Hepatocyte (in vitro differentiated cells): Measurements from ENCODE around the gene XNDC1N. TPM values are rescaled to one million over a fixed set of nuclear protein-coding genes. Genes with fewer than 3 reads are reported as not detected.

Experiments
- DNase-seq: peaks from one replicate; pipeline ENCODE4 v3.0.0-alpha.2; 2016; ENCODE audit warnings: low spot score
- H2AFZ ChIP-seq: fragments of 200-600 bp; sonication (generic); 2 replicates; pipeline ENCODE4 v1.6.0; 2016; ENCODE audit warnings: antibody characterized with exemption, mild to moderate bottlenecking
- H3K27ac ChIP-seq: fragments of 200-600 bp; sonication (generic); 2 replicates; pipeline ENCODE4 v1.5.1; 2016; ENCODE audit warnings: mild to moderate bottlenecking
- H3K27me3 ChIP-seq: fragments of 200-600 bp; sonication (generic); 2 replicates; pipeline ENCODE4 v1.6.1; 2016
- H3K36me3 ChIP-seq: fragments of 200-600 bp; sonication (generic); replicated peaks from 2 replicates; pipeline ENCODE4 v1.5.1; 2016; ENCODE audit warnings: low read depth; ENCODE audit not compliant: insufficient read depth
- H3K4me1 ChIP-seq: fragments of 200-600 bp; sonication (generic); 2 replicates; pipeline ENCODE4 v1.5.1; 2016; ENCODE audit warnings: mild to moderate bottlenecking, moderate library complexity; ENCODE audit not compliant: insufficient read depth
- H3K4me2 ChIP-seq: fragments of 200-600 bp; sonication (generic); 2 replicates; pipeline ENCODE4 v1.6.0; 2016
- H3K4me3 ChIP-seq: fragments of 200-600 bp; sonication (generic); 2 replicates; pipeline ENCODE4 v1.5.1; 2016; ENCODE audit warnings: mild to moderate bottlenecking
- H3K79me2 ChIP-seq: fragments of 200-600 bp; sonication (generic); 2 replicates; pipeline ENCODE4 v1.6.0; 2017; ENCODE audit warnings: mild to moderate bottlenecking
- H3K9me2 ChIP-seq: fragments of 200-600 bp; sonication (generic); replicated peaks from 2 replicates; pipeline ENCODE4 v1.6.0; 2017; ENCODE audit warnings: mild to moderate bottlenecking; ENCODE audit not compliant: insufficient read depth
- H3K9me3 ChIP-seq: fragments of 200-600 bp; sonication (generic); 2 replicates; pipeline ENCODE4 v1.5.1; 2016; ENCODE audit warnings: low read depth, mild to moderate bottlenecking
- H4K20me1 ChIP-seq: fragments of 200-600 bp; sonication (generic); 2 replicates; pipeline ENCODE4 v1.6.0; 2016; ENCODE audit warnings: mild to moderate bottlenecking; ENCODE audit not compliant: insufficient read depth, poor library complexity, severe bottlenecking
- CTCF ChIP-seq: fragments of 200-600 bp; sonication (generic); IDR thresholded peaks from 2 replicates; pipeline ENCODE4 v1.5.1; 2016; ENCODE audit warnings: antibody characterized with exemption, mild to moderate bottlenecking; ENCODE audit not compliant: poor library complexity
- EZH2 ChIP-seq: fragments of 200-600 bp; sonication (generic); IDR thresholded peaks from 2 replicates; pipeline ENCODE4 v1.6.1; 2016; ENCODE audit warnings: antibody characterized with exemption, mild to moderate bottlenecking, borderline replicate concordance
- EZH2phosphoT487 ChIP-seq: fragments of 200-600 bp; sonication (generic); IDR thresholded peaks from one replicate; pipeline ENCODE4 v1.6.1; 2018; ENCODE audit warnings: antibody characterized with exemption, mild to moderate bottlenecking, low read depth, moderate library complexity; ENCODE audit not compliant: unreplicated experiment, severe bottlenecking
- WGBS: methylation state at CpG from one replicate; pipeline ENCODE4 v1.1.6; 2016; ENCODE audit warnings: low lambda C conversion rate; ENCODE audit errors: missing lambda C conversion rate; 5-methylcytosine and 5-hydroxymethylcytosine counted together
- polyA plus RNA-seq: library from polyadenylated mRNA; unstranded; fragments of >200 nt; fragmentation: Nextera tagmentation; extraction: Ambion mirVana; gene quantifications from 2 replicates; pipeline ENCODE4 v1.2.1, GENCODE V29; 2016
- total RNA-seq: library from RNA; depleted of rRNA; stranded (reverse); fragments of >200 nt; gene quantifications from 2 replicates; pipeline ENCODE4 v1.2.3, GENCODE V29; 2014

Gene XNDC1N
- total and polyA plus RNA-seq, 2 experiments from 2014 or later, result 7.1 to 9.7 TPM

- H3K4me3 ChIP-seq, result no peak overlapping the region
- H3K79me2 ChIP-seq, result peaks cover 98% of the 10 kb centered on the region
- H3K4me2 ChIP-seq, result no peak overlapping the region
- H4K20me1 ChIP-seq, result peaks cover 24% of the 10 kb centered on the region
- TF ChIP-seq CTCF (no peak), EZH2phosphoT487 (no peak), EZH2 (no peak)
- no peaks in the 10 kb centered on the region for H3K27me3 ChIP-seq
- no peak for DNase-seq
- WGBS, result 93% methylated on average over 4 of the region's 4 CpGs
- no peak overlapping the region for H3K27ac ChIP-seq
- peaks cover 1% of the 10 kb centered on the region for H3K4me1 ChIP-seq
- no peaks in the 10 kb centered on the region for H3K36me3 ChIP-seq
- H2AFZ ChIP-seq, result no peak overlapping the region
- H3K9me3 ChIP-seq, result no peaks in the 10 kb centered on the region
- H3K9me2 ChIP-seq, result no peaks in the 10 kb centered on the region
Observed at GRCh38 chr11:71935338-71935925, 7.0 kb upstream of the XNDC1N start.

- H3K36me3 ChIP-seq, result no peaks in the 10 kb centered on the region
- H3K4me3 ChIP-seq, result no peak overlapping the region
- H3K4me2 ChIP-seq, result no peak overlapping the region
- H3K9me3 ChIP-seq, result no peaks in the 10 kb centered on the region
- WGBS, result 78% methylated on average over 2 of the region's 2 CpGs
- H4K20me1 ChIP-seq, result peaks cover 13% of the 10 kb centered on the region
- TF ChIP-seq EZH2phosphoT487 (no peak), CTCF (no peak), EZH2 (no peak)
- H3K27me3 ChIP-seq, result no peaks in the 10 kb centered on the region
- H3K79me2 ChIP-seq, result peaks cover 98% of the 10 kb centered on the region
- DNase-seq, result no peak
- no peak overlapping the region for H3K27ac ChIP-seq
- no peaks in the 10 kb centered on the region for H3K9me2 ChIP-seq
- H3K4me1 ChIP-seq, result peaks cover 9% of the 10 kb centered on the region
- H2AFZ ChIP-seq, result no peak overlapping the region
Observed at GRCh38 chr11:71934213-71934612, 5.8 kb upstream of the XNDC1N start.

GRCh38 chr11:71933141-71933933, 4.9 kb upstream of the XNDC1N start:
- no peak overlapping the region for H3K4me3 ChIP-seq
- no peak for DNase-seq
- H3K36me3 ChIP-seq, result no peaks in the 10 kb centered on the region
- 88% methylated on average over 4 of the region's 4 CpGs for WGBS
- H4K20me1 ChIP-seq, result peaks cover 11% of the 10 kb centered on the region
- no peaks in the 10 kb centered on the region for H3K9me2 ChIP-seq
- peaks cover 92% of the 10 kb centered on the region for H3K79me2 ChIP-seq
- no peaks in the 10 kb centered on the region for H3K27me3 ChIP-seq
- peak overlapping the region; percentile 3 for H3K4me2 ChIP-seq
- TF ChIP-seq EZH2phosphoT487 (no peak), CTCF (no peak), EZH2 (no peak)
- H2AFZ ChIP-seq, result no peak overlapping the region
- no peaks in the 10 kb centered on the region for H3K9me3 ChIP-seq
- H3K27ac ChIP-seq, result no peak overlapping the region
- H3K4me1 ChIP-seq, result peaks cover 9% of the 10 kb centered on the region
